ENCODE data around the gene SEPTIN10.

DNA sequence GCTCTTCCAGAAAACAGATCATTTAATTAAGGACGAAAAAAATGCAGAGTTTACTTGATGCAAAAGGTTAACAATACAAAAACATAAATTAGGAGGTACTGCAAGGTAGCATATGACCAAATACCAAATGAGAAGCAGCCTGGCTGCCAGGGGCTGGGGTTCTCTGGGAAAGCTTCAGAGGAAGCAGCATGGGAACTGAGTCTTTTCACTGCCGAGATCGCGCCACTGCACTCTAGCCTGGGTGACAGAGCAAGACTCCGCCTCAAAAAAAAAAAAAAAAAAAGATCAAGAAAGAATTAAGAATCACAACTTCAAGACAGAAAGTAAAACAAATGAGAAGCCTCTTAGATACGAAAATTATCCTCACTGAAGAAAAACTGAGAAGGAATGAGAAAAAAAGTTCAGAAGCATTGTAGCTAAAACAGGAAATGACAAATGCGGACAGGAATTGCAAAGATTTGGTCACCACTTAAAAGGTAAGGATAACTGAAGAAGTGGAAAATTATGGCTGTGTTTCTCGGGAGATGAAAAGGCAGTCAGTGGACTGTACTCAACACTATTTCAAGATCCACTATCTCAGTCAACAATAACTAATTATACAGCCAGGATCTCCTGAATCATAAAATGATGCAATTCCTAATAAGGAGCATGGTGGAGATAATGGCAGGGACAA, 4.3 kb downstream of the SEPTIN10 start:
- no peak for TF ChIP-seq EZH2 (IDR thresholded peaks at IDR 0.05)
- TF ChIP-seq, protein P1, sequence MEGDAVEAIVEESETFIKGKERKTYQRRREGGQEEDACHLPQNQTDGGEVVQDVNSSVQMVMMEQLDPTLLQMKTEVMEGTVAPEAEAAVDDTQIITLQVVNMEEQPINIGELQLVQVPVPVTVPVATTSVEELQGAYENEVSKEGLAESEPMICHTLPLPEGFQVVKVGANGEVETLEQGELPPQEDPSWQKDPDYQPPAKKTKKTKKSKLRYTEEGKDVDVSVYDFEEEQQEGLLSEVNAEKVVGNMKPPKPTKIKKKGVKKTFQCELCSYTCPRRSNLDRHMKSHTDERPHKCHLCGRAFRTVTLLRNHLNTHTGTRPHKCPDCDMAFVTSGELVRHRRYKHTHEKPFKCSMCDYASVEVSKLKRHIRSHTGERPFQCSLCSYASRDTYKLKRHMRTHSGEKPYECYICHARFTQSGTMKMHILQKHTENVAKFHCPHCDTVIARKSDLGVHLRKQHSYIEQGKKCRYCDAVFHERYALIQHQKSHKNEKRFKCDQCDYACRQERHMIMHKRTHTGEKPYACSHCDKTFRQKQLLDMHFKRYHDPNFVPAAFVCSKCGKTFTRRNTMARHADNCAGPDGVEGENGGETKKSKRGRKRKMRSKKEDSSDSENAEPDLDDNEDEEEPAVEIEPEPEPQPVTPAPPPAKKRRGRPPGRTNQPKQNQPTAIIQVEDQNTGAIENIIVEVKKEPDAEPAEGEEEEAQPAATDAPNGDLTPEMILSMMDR (IDR thresholded peaks at IDR 0.05), result no peak

All from neural progenitor cell (in vitro differentiated cells).